HG02885 (cell line): Measurements from ENCODE around the gene HK2.

Experiments
- ATAC-seq: cut with Tn5 transposase; IDR thresholded peaks from one replicate; pipeline ENCODE4 v1.9.1; 2021; ENCODE audit warnings: mild to moderate bottlenecking; ENCODE audit not compliant: unreplicated experiment, poor library complexity

Gene HK2

GRCh38 chr2:74873678-74874640 is 40.0 kb downstream of the HK2 start:
- no peak for ATAC-seq

GRCh38 chr2:74876081-74876886 is 42.4 kb downstream of the HK2 start:
- peak; percentile 73 for ATAC-seq

GRCh38 chr2:74877376-74877775 is 43.4 kb downstream of the HK2 start:
- ATAC-seq, result no peak

- no peak for ATAC-seq
Observed at GRCh38 chr2:74877781-74878433, 44.0 kb downstream of the HK2 start.

- ATAC-seq, result no peak
Observed at GRCh38 chr2:74878551-74878950, 44.6 kb downstream of the HK2 start.

GRCh38 chr2:74880054-74880728 is 46.3 kb downstream of the HK2 start:
- no peak for ATAC-seq

- no peak for ATAC-seq
Observed at GRCh38 chr2:74881176-74881575, 47.2 kb downstream of the HK2 start.

GRCh38 chr2:74881626-74882298 is 47.8 kb downstream of the HK2 start:
- no peak for ATAC-seq

- no peak for ATAC-seq
Observed at GRCh38 chr2:74882299-74882687, 48.4 kb downstream of the HK2 start.

GRCh38 chr2:74883011-74883410 is 49.1 kb downstream of the HK2 start:
- ATAC-seq, result no peak

GRCh38 chr2:74884118-74884762 is 50.3 kb downstream of the HK2 start:
- no peak for ATAC-seq

- no peak for ATAC-seq
Observed at GRCh38 chr2:74884866-74885265, 50.9 kb downstream of the HK2 start.

- ATAC-seq, result no peak
Observed at GRCh38 chr2:74886251-74886650, 52.3 kb downstream of the HK2 start.

GRCh38 chr2:74886811-74887210 is 52.9 kb downstream of the HK2 start:
- ATAC-seq, result no peak

- ATAC-seq, result no peak
Observed at GRCh38 chr2:74887445-74887951, 53.6 kb downstream of the HK2 start.

- no peak for ATAC-seq
Observed at GRCh38 chr2:74887960-74888700, 54.2 kb downstream of the HK2 start.

GRCh38 chr2:74889159-74889558 is 55.2 kb downstream of the HK2 start:
- ATAC-seq, result no peak

- ATAC-seq, result no peak
Observed at GRCh38 chr2:74890711-74891110, 56.8 kb downstream of the HK2 start.
